Neuronal stem cell (in vitro differentiated cells): Measurements from ENCODE around the gene ARMC6.
"Not testable (repeated sequence)": the region's sequence is repeated elsewhere in the genome, so short reads cannot be mapped to it uniquely, and the experiment has no call there.

ENCODE experiments used
- DNase-seq: peaks from one replicate; pipeline ENCODE4 v3.0.0-alpha.2; 2013; ENCODE audit warnings: low spot score
- H2AFZ ChIP-seq: one replicate; pipeline ENCODE4 v1.6.1; 2013; ENCODE audit warnings: mild to moderate bottlenecking, low read length, inconsistent platforms
- H2AK5ac ChIP-seq: 2 replicates; pipeline ENCODE4 v1.6.1; 2013; ENCODE audit warnings: low read depth, mild to moderate bottlenecking, inconsistent platforms, low read length, moderate library complexity, mixed read lengths
- H2BK120ac ChIP-seq: 2 replicates; pipeline ENCODE4 v1.6.1; 2013; ENCODE audit warnings: low read depth, mild to moderate bottlenecking, inconsistent platforms, low read length, moderate library complexity, mixed read lengths
- H2BK12ac ChIP-seq: one replicate; pipeline ENCODE4 v1.6.1; 2013; ENCODE audit warnings: low read length, inconsistent platforms
- H2BK15ac ChIP-seq: 2 replicates; pipeline ENCODE4 v1.6.1; 2013; ENCODE audit warnings: mild to moderate bottlenecking, low read length, inconsistent platforms, mixed read lengths
- H2BK5ac ChIP-seq: one replicate; pipeline ENCODE4 v1.6.1; 2013; ENCODE audit warnings: inconsistent platforms, mild to moderate bottlenecking, low read length, moderate library complexity
- H3K14ac ChIP-seq: one replicate; pipeline ENCODE4 v1.6.1; 2013; ENCODE audit warnings: low read length, inconsistent platforms
- H3K18ac ChIP-seq: 2 replicates; pipeline ENCODE4 v1.6.1; 2013; ENCODE audit warnings: low read length, inconsistent platforms
- H3K23ac ChIP-seq: 2 replicates; pipeline ENCODE4 v1.6.1; 2013; ENCODE audit warnings: low read depth, mild to moderate bottlenecking, mixed read lengths, low read length, inconsistent platforms; ENCODE audit not compliant: poor library complexity
- H3K27ac ChIP-seq: replicated peaks from 3 replicates; pipeline ENCODE4 v1.5.1; 2013; ENCODE audit warnings: low read length, inconsistent platforms
- H3K27me3 ChIP-seq, 3 experiments: 2 replicates each; pipeline ENCODE4 v1.6.1; 2013; ENCODE audit warnings: low read length in 3 of 3, mild to moderate bottlenecking in 2 of 3, inconsistent platforms in 1 of 3, low read depth in 1 of 3, mixed read lengths in 1 of 3, moderate library complexity in 1 of 3; ENCODE audit not compliant: control insufficient read depth in 3 of 3, insufficient read depth in 3 of 3
- H3K36me3 ChIP-seq, 2 donors: replicated peaks in 1 of 2; 2 replicates each; pipeline ENCODE4 v1.6.1; 2013; ENCODE audit warnings: low read length in 2 of 2; ENCODE audit not compliant: control insufficient read depth in 2 of 2, insufficient read depth in 2 of 2
- H3K4ac ChIP-seq: 2 replicates; pipeline ENCODE4 v1.6.1; 2013; ENCODE audit warnings: inconsistent platforms, mild to moderate bottlenecking, low read length, moderate library complexity
- H3K4me1 ChIP-seq, 2 donors: 1 replicate in 1 of 2; 2 replicates in 1 of 2; pipeline ENCODE4 v1.6.1; 2013; ENCODE audit warnings: low read length in 2 of 2, low read depth in 1 of 2; ENCODE audit not compliant: control insufficient read depth in 2 of 2, insufficient read depth in 1 of 2
- H3K4me2 ChIP-seq: one replicate; pipeline ENCODE4 v1.6.1; 2013; ENCODE audit warnings: mild to moderate bottlenecking, low read length, inconsistent platforms; ENCODE audit not compliant: insufficient read depth, poor library complexity, severe bottlenecking
- H3K4me3 ChIP-seq, 2 donors: 2 replicates each; pipeline ENCODE4 v1.5.1; 2013; ENCODE audit warnings: low read length in 2 of 2, mild to moderate bottlenecking in 2 of 2, inconsistent platforms in 1 of 2, moderate library complexity in 1 of 2
- H3K79me1 ChIP-seq: one replicate; pipeline ENCODE4 v1.6.1; 2013; ENCODE audit warnings: low read depth, mild to moderate bottlenecking, inconsistent platforms, low read length, moderate library complexity
- H3K9ac ChIP-seq: one replicate; pipeline ENCODE4 v1.6.1; 2013; ENCODE audit warnings: mild to moderate bottlenecking, low read depth, low read length, inconsistent platforms; ENCODE audit not compliant: poor library complexity
- H3K9me3 ChIP-seq, 2 donors: replicated peaks in 1 of 2; 2 replicates each; pipeline versions ENCODE3 to v1.6.1; 2013; ENCODE audit warnings: low read length in 2 of 2, mild to moderate bottlenecking in 2 of 2, inconsistent platforms in 1 of 2, low read depth in 1 of 2, mixed read lengths in 1 of 2, moderate library complexity in 1 of 2; ENCODE audit not compliant: control insufficient read depth in 2 of 2, insufficient read depth in 1 of 2
- H4K8ac ChIP-seq: one replicate; pipeline ENCODE4 v1.6.1; 2013; ENCODE audit warnings: low read depth, mild to moderate bottlenecking, inconsistent platforms, low read length, moderate library complexity
- H4K91ac ChIP-seq: one replicate; pipeline ENCODE4 v1.6.1; 2013; ENCODE audit warnings: low read length, low read depth, mild to moderate bottlenecking, inconsistent platforms; ENCODE audit not compliant: poor library complexity
- WGBS, 2 donors: extraction: QIAGEN DNeasy Blood & Tissue Kit; methylation state at CpG; one replicate each; pipeline ENCODE4 v1.1.7; 2013; ENCODE audit warnings: missing lambda C conversion rate in 2 of 2, mixed read lengths in 1 of 2; ENCODE audit not compliant: insufficient read length in 2 of 2, insufficient replicate concordance in 1 of 2; ENCODE audit errors: extremely low coverage in 2 of 2; 5-methylcytosine and 5-hydroxymethylcytosine counted together

Gene ARMC6

GRCh38 chr19:19106056-19106551, 72.7 kb downstream of the ARMC6 start:
- peaks cover 5 to 15% of the 10 kb centered on the region in 2 donors for H3K4me1 ChIP-seq
- H2AK5ac ChIP-seq, result peak overlapping the region; percentile 56
- H3K9me3 ChIP-seq, result no peaks in the 10 kb centered on the region
- no peak overlapping the region for H2BK12ac ChIP-seq
- no peak for DNase-seq
- peak overlapping the region; percentile 84 for H3K27ac ChIP-seq
- H3K36me3 ChIP-seq, result no peaks in the 10 kb centered on the region
- peak overlapping the region; percentile 99 for H3K18ac ChIP-seq
- peaks cover 3% of the 10 kb centered on the region for H3K79me1 ChIP-seq
- peak overlapping the region; percentile 85 for H4K91ac ChIP-seq
- H3K14ac ChIP-seq, result no peak overlapping the region
- H3K23ac ChIP-seq, result no peak overlapping the region
- peak overlapping the region; percentile 64 for H3K9ac ChIP-seq
- H3K4ac ChIP-seq, result peak overlapping the region; percentile 89
- H3K4me3 ChIP-seq, result no peak overlapping the region
- H3K27me3 ChIP-seq, result no peaks in the 10 kb centered on the region
- peak overlapping the region; percentile 75 for H2BK5ac ChIP-seq
- peak overlapping the region; percentile 61 for H2BK120ac ChIP-seq
- H2BK15ac ChIP-seq, result peak overlapping the region; percentile 92
- WGBS, 2 donors, result no CpG with 5 or more reads among the region's 25 CpGs
- H4K8ac ChIP-seq, result peak overlapping the region; percentile 96
- peak overlapping the region; percentile 74 for H2AFZ ChIP-seq
- peak overlapping the region; percentile 26 for H3K4me2 ChIP-seq

GRCh38 chr19:19106938-19107337, 73.5 kb downstream of the ARMC6 start:
- peaks cover 5 to 12% of the 10 kb centered on the region in 2 donors for H3K4me1 ChIP-seq
- H3K4ac ChIP-seq, DNase-seq, H2AFZ ChIP-seq, H2AK5ac ChIP-seq, H3K27ac ChIP-seq, H2BK120ac ChIP-seq, H3K27me3 ChIP-seq, H4K91ac ChIP-seq, H3K9ac ChIP-seq, H3K79me1 ChIP-seq, H3K4me2 ChIP-seq, H2BK15ac ChIP-seq, H3K14ac ChIP-seq, H4K8ac ChIP-seq, H3K4me3 ChIP-seq, H3K23ac ChIP-seq, H3K36me3 ChIP-seq, H3K18ac ChIP-seq, H2BK5ac ChIP-seq, H2BK12ac ChIP-seq, H3K9me3 ChIP-seq: not testable (repeated sequence)
- no CpG with 5 or more reads among the region's 7 CpGs for WGBS, 2 donors

DNA sequence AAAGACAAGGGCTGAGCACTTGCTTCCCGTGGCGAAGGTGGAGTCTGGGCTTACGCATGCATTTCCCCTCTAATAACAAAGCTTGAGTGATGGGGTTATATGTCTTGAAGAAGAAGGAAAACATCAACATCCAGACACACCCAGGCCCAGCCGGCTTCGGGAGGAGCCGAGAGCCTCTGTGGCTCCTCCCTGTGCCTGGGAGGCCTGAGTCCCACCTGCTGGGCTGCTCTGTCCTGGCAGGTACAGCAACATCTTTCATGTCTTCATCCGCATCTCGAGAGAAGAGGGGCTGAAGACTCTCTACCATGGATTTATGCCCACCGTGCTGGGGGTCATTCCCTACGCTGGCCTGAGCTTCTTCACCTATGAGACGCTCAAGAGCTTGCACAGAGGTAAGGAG, 74.3 kb downstream of the ARMC6 start:
- no peak overlapping the region for H3K14ac ChIP-seq
- H3K9me3 ChIP-seq, result no peaks in the 10 kb centered on the region
- no peak overlapping the region for H3K9ac ChIP-seq
- H4K91ac ChIP-seq, result no peak overlapping the region
- H2BK12ac ChIP-seq, result no peak overlapping the region
- no peak overlapping the region for H2BK5ac ChIP-seq
- H2BK120ac ChIP-seq, result no peak overlapping the region
- DNase-seq, result no peak
- H3K4me2 ChIP-seq, result no peak overlapping the region
- H3K23ac ChIP-seq, result no peak overlapping the region
- H3K4me1 ChIP-seq, result peaks cover 5 to 12% of the 10 kb centered on the region in 2 donors
- no peak overlapping the region for H2AK5ac ChIP-seq
- H3K36me3 ChIP-seq, result no peaks in the 10 kb centered on the region
- no peak overlapping the region for H2AFZ ChIP-seq
- no peak overlapping the region for H2BK15ac ChIP-seq
- no peak overlapping the region for H3K18ac ChIP-seq
- no CpG with 5 or more reads among the region's 11 CpGs for WGBS, 2 donors
- peaks cover 3% of the 10 kb centered on the region for H3K79me1 ChIP-seq
- no peak overlapping the region for H3K27ac ChIP-seq
- H3K27me3 ChIP-seq, result no peaks in the 10 kb centered on the region
- no peak overlapping the region for H3K4me3 ChIP-seq
- H4K8ac ChIP-seq, result no peak overlapping the region
- no peak overlapping the region for H3K4ac ChIP-seq
